Neural progenitor cell (in vitro differentiated cells): Measurements from ENCODE around the gene IRF7. TPM values are rescaled to one million over a fixed set of nuclear protein-coding genes. Genes with fewer than 3 reads are reported as not detected.
A peak's percentile ranks its signal among the peaks of the same experiment; 100 is the strongest.

ENCODE experiments used
- DNase-seq: peaks from one replicate; pipeline ENCODE4 v3.0.0-alpha.2; 2016; ENCODE audit warnings: low spot score
- H2AFZ ChIP-seq: fragments of 200-600 bp; sonication (generic); replicated peaks from 2 replicates; pipeline ENCODE4 v1.6.1; 2016; ENCODE audit warnings: antibody characterized with exemption
- H3F3A ChIP-seq: fragments of 200-600 bp; sonication (generic); 2 replicates; pipeline ENCODE4 v1.6.1; 2016; ENCODE audit warnings: antibody characterized with exemption, low read depth
- H3K27ac ChIP-seq: fragments of 200-600 bp; sonication (generic); 2 replicates; pipeline ENCODE4 v1.5.1; 2016; ENCODE audit warnings: mild to moderate bottlenecking
- H3K27me3 ChIP-seq: fragments of 200-600 bp; sonication (generic); 2 replicates; pipeline ENCODE4 v1.6.1; 2016; ENCODE audit warnings: mild to moderate bottlenecking, moderate library complexity
- H3K36me3 ChIP-seq: fragments of 200-600 bp; sonication (generic); 2 replicates; pipeline ENCODE4 v1.5.1; 2016
- H3K4me1 ChIP-seq: fragments of 200-600 bp; sonication (generic); 2 replicates; pipeline ENCODE4 v1.6.1; 2016; ENCODE audit warnings: mixed run types
- H3K4me2 ChIP-seq: fragments of 200-600 bp; sonication (generic); 2 replicates; pipeline ENCODE4 v1.6.1; 2016
- H3K4me3 ChIP-seq: fragments of 200-600 bp; sonication (generic); 2 replicates; pipeline ENCODE4 v1.5.1; 2016
- H3K79me2 ChIP-seq: fragments of 200-600 bp; sonication (generic); 2 replicates; pipeline ENCODE4 v1.6.1; 2016; ENCODE audit warnings: low read depth
- H3K9ac ChIP-seq: fragments of 200-600 bp; sonication (generic); 2 replicates; pipeline ENCODE4 v1.6.1; 2016
- H3K9me3 ChIP-seq: fragments of 200-600 bp; sonication (generic); 2 replicates; pipeline ENCODE4 v1.5.1; 2016; ENCODE audit warnings: low read depth
- H4K20me1 ChIP-seq: fragments of 200-600 bp; sonication (generic); 2 replicates; pipeline ENCODE4 v1.6.1; 2016; ENCODE audit warnings: low read depth
- H3K27ac Mint-ChIP-seq: 3 replicates; pipeline ENCODE4 v1.8.0; 2021; ENCODE audit warnings: mixed read lengths
- H3K27me3 Mint-ChIP-seq: 2 replicates; pipeline ENCODE4 v1.8.0; 2022; ENCODE audit warnings: low read depth, mild to moderate bottlenecking, inconsistent platforms, moderate library complexity, mixed read lengths; ENCODE audit not compliant: insufficient read depth
- H3K36me3 Mint-ChIP-seq: 3 replicates; pipeline ENCODE4 v1.8.0; 2021; ENCODE audit warnings: mixed read lengths
- H3K4me1 Mint-ChIP-seq: 3 replicates; pipeline ENCODE4 v1.8.0; 2021; ENCODE audit warnings: mixed read lengths
- H3K4me3 Mint-ChIP-seq: 3 replicates; pipeline ENCODE4 v1.8.0; 2021; ENCODE audit warnings: mild to moderate bottlenecking, moderate library complexity, mixed read lengths
- H3K9me3 Mint-ChIP-seq: 3 replicates; pipeline ENCODE4 v1.8.0; 2020; ENCODE audit warnings: mixed read lengths
- EZH2 ChIP-seq: fragments of 200-600 bp; sonication (generic); IDR thresholded peaks from 2 replicates; pipeline ENCODE4 v1.6.1; 2017; ENCODE audit warnings: antibody characterized with exemption, mild to moderate bottlenecking, moderate library complexity
- EZH2phosphoT487 ChIP-seq: fragments of 200-600 bp; sonication (generic); IDR thresholded peaks from 2 replicates; pipeline ENCODE4 v1.6.1; 2017; ENCODE audit warnings: antibody characterized with exemption
- total RNA-seq: library from RNA; depleted of rRNA; stranded (reverse); fragments of >200 nt; gene quantifications from 2 replicates; pipeline ENCODE4 v1.2.3, GENCODE V29; 2015; ENCODE audit warnings: low replicate concordance
- TF ChIP-seq, protein P1 (sequence below): fragments of 200-600 bp; sonication (generic); IDR thresholded peaks from 2 replicates; pipeline ENCODE4 v1.5.1; 2017; ENCODE audit warnings: antibody characterized with exemption, mild to moderate bottlenecking

The IRF7 gene
- total RNA-seq, 1 donor from 2014 or later, result 4.3 TPM

DNA sequence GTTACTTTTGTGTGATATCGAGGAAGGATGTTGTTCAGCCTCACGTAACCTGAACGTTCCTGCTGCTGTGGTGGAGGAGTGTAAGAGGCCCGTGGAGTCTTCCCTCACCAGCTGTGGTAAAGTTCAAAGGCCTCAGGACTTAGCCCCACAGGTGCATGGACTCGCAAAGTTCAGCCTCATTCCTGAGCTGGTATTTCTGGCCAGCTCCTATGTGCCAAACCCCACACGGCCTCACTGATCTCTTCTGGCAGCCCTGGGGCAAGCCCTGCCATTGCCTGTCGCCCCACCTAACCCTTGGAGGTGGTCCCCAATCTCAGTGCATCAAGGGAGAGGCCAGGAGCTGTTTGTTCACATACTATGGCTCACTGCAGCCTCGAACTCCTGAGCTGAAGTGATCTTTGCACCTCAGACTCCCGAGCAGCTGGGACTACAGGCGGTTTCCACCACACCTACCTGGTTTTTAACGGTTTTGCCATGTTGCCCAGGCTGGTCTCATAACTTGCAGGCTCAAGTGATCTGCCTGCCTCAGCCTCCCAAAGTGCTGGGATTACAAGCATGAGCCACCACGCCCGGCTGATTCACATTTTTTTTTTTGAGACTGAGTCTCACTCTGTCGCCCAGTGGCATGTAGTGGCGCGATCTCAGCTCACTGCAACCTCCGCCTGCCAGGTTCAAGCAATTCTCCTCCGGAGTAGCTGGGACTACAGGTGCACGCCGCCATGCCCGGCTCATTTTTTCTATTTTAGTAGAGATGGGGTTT, 37.3 kb downstream of the IRF7 start:
- peak overlapping the region; percentile 100 for H3K4me2 ChIP-seq
- no peak overlapping the region for H3K27ac Mint-ChIP-seq
- H3K4me3 ChIP-seq, result peak overlapping the region; percentile 93
- peaks cover 36% of the 10 kb centered on the region for H3K4me1 Mint-ChIP-seq
- H3K9me3 ChIP-seq, result no peaks in the 10 kb centered on the region
- H3K9ac ChIP-seq, result peak overlapping the region; percentile 98
- H3K9me3 Mint-ChIP-seq, result no peaks in the 10 kb centered on the region
- peaks cover 15% of the 10 kb centered on the region for H3K27me3 ChIP-seq
- peak overlapping the region; percentile 95 for H3K4me3 Mint-ChIP-seq
- DNase-seq, result no peak
- H4K20me1 ChIP-seq, result peaks cover 73% of the 10 kb centered on the region
- H3K27ac ChIP-seq, result no peak overlapping the region
- peaks cover 20% of the 10 kb centered on the region for H3K4me1 ChIP-seq
- H3K36me3 Mint-ChIP-seq, result peaks cover 10% of the 10 kb centered on the region
- H2AFZ ChIP-seq, result no peak overlapping the region
- TF ChIP-seq EZH2phosphoT487, result no peak
- TF ChIP-seq, protein P1, sequence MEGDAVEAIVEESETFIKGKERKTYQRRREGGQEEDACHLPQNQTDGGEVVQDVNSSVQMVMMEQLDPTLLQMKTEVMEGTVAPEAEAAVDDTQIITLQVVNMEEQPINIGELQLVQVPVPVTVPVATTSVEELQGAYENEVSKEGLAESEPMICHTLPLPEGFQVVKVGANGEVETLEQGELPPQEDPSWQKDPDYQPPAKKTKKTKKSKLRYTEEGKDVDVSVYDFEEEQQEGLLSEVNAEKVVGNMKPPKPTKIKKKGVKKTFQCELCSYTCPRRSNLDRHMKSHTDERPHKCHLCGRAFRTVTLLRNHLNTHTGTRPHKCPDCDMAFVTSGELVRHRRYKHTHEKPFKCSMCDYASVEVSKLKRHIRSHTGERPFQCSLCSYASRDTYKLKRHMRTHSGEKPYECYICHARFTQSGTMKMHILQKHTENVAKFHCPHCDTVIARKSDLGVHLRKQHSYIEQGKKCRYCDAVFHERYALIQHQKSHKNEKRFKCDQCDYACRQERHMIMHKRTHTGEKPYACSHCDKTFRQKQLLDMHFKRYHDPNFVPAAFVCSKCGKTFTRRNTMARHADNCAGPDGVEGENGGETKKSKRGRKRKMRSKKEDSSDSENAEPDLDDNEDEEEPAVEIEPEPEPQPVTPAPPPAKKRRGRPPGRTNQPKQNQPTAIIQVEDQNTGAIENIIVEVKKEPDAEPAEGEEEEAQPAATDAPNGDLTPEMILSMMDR, result no peak
- TF ChIP-seq EZH2, result no peak
- peaks cover 6% of the 10 kb centered on the region for H3K27me3 Mint-ChIP-seq
- peaks cover 71% of the 10 kb centered on the region for H3K79me2 ChIP-seq
- no peaks in the 10 kb centered on the region for H3K36me3 ChIP-seq
- H3F3A ChIP-seq, result peaks cover 23% of the 10 kb centered on the region

DNA sequence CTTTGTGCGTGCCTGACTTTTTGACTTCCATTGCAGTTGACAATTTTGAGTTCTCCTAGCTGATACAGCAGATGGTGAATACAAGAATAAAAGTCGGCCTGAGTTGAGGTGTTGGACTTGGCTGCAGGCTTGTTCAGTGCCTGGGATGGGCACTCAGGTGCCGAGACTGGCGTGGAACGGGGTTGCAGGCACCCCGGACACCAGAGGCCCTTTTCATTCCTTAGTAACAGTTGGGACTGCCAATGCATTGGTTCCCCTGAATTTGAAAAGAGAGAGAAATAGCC, 38.2 kb downstream of the IRF7 start:
- no peaks in the 10 kb centered on the region for H3K36me3 ChIP-seq
- peaks cover 62% of the 10 kb centered on the region for H3K79me2 ChIP-seq
- peak overlapping the region; percentile 100 for H3K4me2 ChIP-seq
- no peak overlapping the region for H3K27ac ChIP-seq
- peak overlapping the region; percentile 98 for H3K9ac ChIP-seq
- Mint-ChIP-seq H3K4me3 (peak overlapping the region; percentile 95), H3K27ac (peak overlapping the region; percentile 96), H3K4me1 (peaks cover 37% of the 10 kb centered on the region), H3K9me3 (no peaks in the 10 kb centered on the region), H3K27me3 (peaks cover 6% of the 10 kb centered on the region), H3K36me3 (peaks cover 10% of the 10 kb centered on the region)
- peaks cover 26% of the 10 kb centered on the region for H3F3A ChIP-seq
- peak overlapping the region; percentile 93 for H3K4me3 ChIP-seq
- H3K9me3 ChIP-seq, result no peaks in the 10 kb centered on the region
- DNase-seq, result no peak
- peaks cover 15% of the 10 kb centered on the region for H3K27me3 ChIP-seq
- TF ChIP-seq EZH2 (no peak), EZH2phosphoT487 (no peak)
- TF ChIP-seq, protein P1, result no peak
- H4K20me1 ChIP-seq, result peaks cover 66% of the 10 kb centered on the region
- no peak overlapping the region for H2AFZ ChIP-seq
- peaks cover 20% of the 10 kb centered on the region for H3K4me1 ChIP-seq

DNA sequence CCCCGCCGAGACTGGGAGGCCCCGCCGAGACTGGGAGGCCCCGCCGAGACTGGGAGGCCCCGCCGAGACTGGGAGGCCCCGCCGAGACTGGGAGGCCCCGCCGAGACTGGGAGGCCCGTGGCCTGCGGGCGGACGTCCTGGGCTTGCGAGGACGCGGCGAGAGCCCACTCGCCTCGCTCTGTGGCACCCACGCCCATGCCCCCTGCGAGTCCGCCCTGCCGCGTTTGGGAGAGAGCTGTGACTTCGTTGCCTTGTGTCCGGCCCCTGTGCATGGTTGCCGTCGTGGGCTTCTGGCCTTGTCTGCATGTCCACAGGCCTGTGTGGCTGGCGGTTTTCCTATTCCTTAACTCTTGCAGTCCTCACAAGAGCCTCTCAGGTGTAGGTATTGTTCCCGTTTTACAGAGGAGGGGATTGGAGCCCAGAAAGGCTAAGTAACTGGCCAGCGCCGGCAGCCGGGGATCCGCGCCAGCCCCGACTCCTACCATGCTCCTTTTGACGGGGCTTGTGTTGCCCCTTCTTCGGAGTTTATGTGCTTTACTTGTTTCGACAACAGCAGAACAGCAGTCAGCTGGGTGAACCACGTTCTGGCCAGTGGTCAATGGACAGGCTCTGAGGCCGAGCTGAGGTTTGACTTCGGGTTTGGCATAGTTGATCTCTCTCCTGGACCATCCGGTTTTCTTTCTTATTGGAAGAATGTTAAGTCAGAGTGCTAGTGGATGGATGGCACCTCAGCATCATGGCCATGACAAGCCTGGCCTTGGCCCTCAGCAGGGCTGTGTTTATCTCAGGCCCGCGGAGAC, 38.7 kb downstream of the IRF7 start:
- H3K79me2 ChIP-seq, result peaks cover 57% of the 10 kb centered on the region
- peaks cover 20% of the 10 kb centered on the region for H3K4me1 ChIP-seq
- no peak for DNase-seq
- peaks cover 37% of the 10 kb centered on the region for H3K4me1 Mint-ChIP-seq
- H3F3A ChIP-seq, result peaks cover 30% of the 10 kb centered on the region
- H3K36me3 ChIP-seq, result no peaks in the 10 kb centered on the region
- peaks cover 6% of the 10 kb centered on the region for H3K27me3 Mint-ChIP-seq
- peak overlapping the region; percentile 93 for H3K4me3 ChIP-seq
- H3K9ac ChIP-seq, result peak overlapping the region; percentile 98
- H2AFZ ChIP-seq, result no peak overlapping the region
- peaks cover 15% of the 10 kb centered on the region for H3K27me3 ChIP-seq
- peak overlapping the region; percentile 95 for H3K4me3 Mint-ChIP-seq
- H3K27ac Mint-ChIP-seq, result peak overlapping the region; percentile 96
- peaks cover 62% of the 10 kb centered on the region for H4K20me1 ChIP-seq
- H3K36me3 Mint-ChIP-seq, result peaks cover 9% of the 10 kb centered on the region
- TF ChIP-seq, protein P1, result no peak
- TF ChIP-seq EZH2 (no peak), EZH2phosphoT487 (no peak)
- no peaks in the 10 kb centered on the region for H3K9me3 Mint-ChIP-seq
- no peaks in the 10 kb centered on the region for H3K9me3 ChIP-seq
- no peak overlapping the region for H3K27ac ChIP-seq
- H3K4me2 ChIP-seq, result peak overlapping the region; percentile 100
